Neural progenitor cell (in vitro differentiated cells): Measurements from ENCODE around the gene PLD5. TPM values are rescaled to one million over a fixed set of nuclear protein-coding genes. Genes with fewer than 3 reads are reported as not detected.

Source experiments
- DNase-seq: peaks from one replicate; pipeline ENCODE4 v3.0.0-alpha.2; 2016; ENCODE audit warnings: low spot score
- H2AFZ ChIP-seq: fragments of 200-600 bp; sonication (generic); replicated peaks from 2 replicates; pipeline ENCODE4 v1.6.1; 2016; ENCODE audit warnings: antibody characterized with exemption
- H3F3A ChIP-seq: fragments of 200-600 bp; sonication (generic); 2 replicates; pipeline ENCODE4 v1.6.1; 2016; ENCODE audit warnings: antibody characterized with exemption, low read depth
- H3K27ac ChIP-seq: fragments of 200-600 bp; sonication (generic); 2 replicates; pipeline ENCODE4 v1.5.1; 2016; ENCODE audit warnings: mild to moderate bottlenecking
- H3K27me3 ChIP-seq: fragments of 200-600 bp; sonication (generic); 2 replicates; pipeline ENCODE4 v1.6.1; 2016; ENCODE audit warnings: mild to moderate bottlenecking, moderate library complexity
- H3K36me3 ChIP-seq: fragments of 200-600 bp; sonication (generic); 2 replicates; pipeline ENCODE4 v1.5.1; 2016
- H3K4me1 ChIP-seq: fragments of 200-600 bp; sonication (generic); 2 replicates; pipeline ENCODE4 v1.6.1; 2016; ENCODE audit warnings: mixed run types
- H3K4me2 ChIP-seq: fragments of 200-600 bp; sonication (generic); 2 replicates; pipeline ENCODE4 v1.6.1; 2016
- H3K4me3 ChIP-seq: fragments of 200-600 bp; sonication (generic); 2 replicates; pipeline ENCODE4 v1.5.1; 2016
- H3K79me2 ChIP-seq: fragments of 200-600 bp; sonication (generic); 2 replicates; pipeline ENCODE4 v1.6.1; 2016; ENCODE audit warnings: low read depth
- H3K9ac ChIP-seq: fragments of 200-600 bp; sonication (generic); 2 replicates; pipeline ENCODE4 v1.6.1; 2016
- H3K9me3 ChIP-seq: fragments of 200-600 bp; sonication (generic); 2 replicates; pipeline ENCODE4 v1.5.1; 2016; ENCODE audit warnings: low read depth
- H4K20me1 ChIP-seq: fragments of 200-600 bp; sonication (generic); 2 replicates; pipeline ENCODE4 v1.6.1; 2016; ENCODE audit warnings: low read depth
- H3K27ac Mint-ChIP-seq: 3 replicates; pipeline ENCODE4 v1.8.0; 2021; ENCODE audit warnings: mixed read lengths
- H3K27me3 Mint-ChIP-seq: 2 replicates; pipeline ENCODE4 v1.8.0; 2022; ENCODE audit warnings: low read depth, mild to moderate bottlenecking, inconsistent platforms, moderate library complexity, mixed read lengths; ENCODE audit not compliant: insufficient read depth
- H3K36me3 Mint-ChIP-seq: 3 replicates; pipeline ENCODE4 v1.8.0; 2021; ENCODE audit warnings: mixed read lengths
- H3K4me1 Mint-ChIP-seq: 3 replicates; pipeline ENCODE4 v1.8.0; 2021; ENCODE audit warnings: mixed read lengths
- H3K4me3 Mint-ChIP-seq: 3 replicates; pipeline ENCODE4 v1.8.0; 2021; ENCODE audit warnings: mild to moderate bottlenecking, moderate library complexity, mixed read lengths
- H3K9me3 Mint-ChIP-seq: 3 replicates; pipeline ENCODE4 v1.8.0; 2020; ENCODE audit warnings: mixed read lengths
- CTCF ChIP-seq: fragments of 200-600 bp; sonication (generic); IDR thresholded peaks from 2 replicates; pipeline ENCODE4 v1.5.1; 2017; ENCODE audit warnings: antibody characterized with exemption, mild to moderate bottlenecking
- EZH2 ChIP-seq: fragments of 200-600 bp; sonication (generic); IDR thresholded peaks from 2 replicates; pipeline ENCODE4 v1.6.1; 2017; ENCODE audit warnings: antibody characterized with exemption, mild to moderate bottlenecking, moderate library complexity
- EZH2phosphoT487 ChIP-seq: fragments of 200-600 bp; sonication (generic); IDR thresholded peaks from 2 replicates; pipeline ENCODE4 v1.6.1; 2017; ENCODE audit warnings: antibody characterized with exemption
- total RNA-seq: library from RNA; depleted of rRNA; stranded (reverse); fragments of >200 nt; gene quantifications from 2 replicates; pipeline ENCODE4 v1.2.3, GENCODE V29; 2015; ENCODE audit warnings: low replicate concordance

The PLD5 gene
- total RNA-seq, 1 donor from 2014 or later, result 1.8 TPM

GRCh38 chr1:242086093-242086492, 438.4 kb downstream of the PLD5 start:
- no peaks in the 10 kb centered on the region for H4K20me1 ChIP-seq
- peak; percentile 46 for DNase-seq
- no peaks in the 10 kb centered on the region for H3K79me2 ChIP-seq
- Mint-ChIP-seq H3K4me3 (no peak overlapping the region), H3K27ac (no peak overlapping the region), H3K4me1 (no peaks in the 10 kb centered on the region), H3K9me3 (no peaks in the 10 kb centered on the region), H3K27me3 (peaks cover 2% of the 10 kb centered on the region), H3K36me3 (no peaks in the 10 kb centered on the region)
- H3K27ac ChIP-seq, result no peak overlapping the region
- H3K4me3 ChIP-seq, result no peak overlapping the region
- H3K9ac ChIP-seq, result no peak overlapping the region
- TF ChIP-seq CTCF (no peak), EZH2 (no peak), EZH2phosphoT487 (no peak)
- H3F3A ChIP-seq, result no peaks in the 10 kb centered on the region
- peak overlapping the region; percentile 48 for H3K4me2 ChIP-seq
- H3K4me1 ChIP-seq, result peaks cover 13% of the 10 kb centered on the region
- H2AFZ ChIP-seq, result peak overlapping the region; percentile 76
- no peaks in the 10 kb centered on the region for H3K36me3 ChIP-seq
- no peaks in the 10 kb centered on the region for H3K27me3 ChIP-seq
- H3K9me3 ChIP-seq, result no peaks in the 10 kb centered on the region

GRCh38 chr1:242083742-242084141, 440.8 kb downstream of the PLD5 start:
- Histone ChIP-seq H3K4me1 (peaks cover 13% of the 10 kb centered on the region), H4K20me1 (no peaks in the 10 kb centered on the region), H2AFZ (no peak overlapping the region), H3K36me3 (no peaks in the 10 kb centered on the region), H3F3A (no peaks in the 10 kb centered on the region), H3K27ac (no peak overlapping the region), H3K27me3 (no peaks in the 10 kb centered on the region), H3K4me2 (no peak overlapping the region), H3K9ac (no peak overlapping the region), H3K9me3 (no peaks in the 10 kb centered on the region), H3K4me3 (no peak overlapping the region), H3K79me2 (no peaks in the 10 kb centered on the region)
- no peaks in the 10 kb centered on the region for H3K36me3 Mint-ChIP-seq
- DNase-seq, result no peak
- H3K27ac Mint-ChIP-seq, result no peak overlapping the region
- TF ChIP-seq EZH2phosphoT487 (no peak), CTCF (no peak), EZH2 (no peak)
- peaks cover 2% of the 10 kb centered on the region for H3K27me3 Mint-ChIP-seq
- no peaks in the 10 kb centered on the region for H3K9me3 Mint-ChIP-seq
- H3K4me1 Mint-ChIP-seq, result no peaks in the 10 kb centered on the region
- no peak overlapping the region for H3K4me3 Mint-ChIP-seq

DNA sequence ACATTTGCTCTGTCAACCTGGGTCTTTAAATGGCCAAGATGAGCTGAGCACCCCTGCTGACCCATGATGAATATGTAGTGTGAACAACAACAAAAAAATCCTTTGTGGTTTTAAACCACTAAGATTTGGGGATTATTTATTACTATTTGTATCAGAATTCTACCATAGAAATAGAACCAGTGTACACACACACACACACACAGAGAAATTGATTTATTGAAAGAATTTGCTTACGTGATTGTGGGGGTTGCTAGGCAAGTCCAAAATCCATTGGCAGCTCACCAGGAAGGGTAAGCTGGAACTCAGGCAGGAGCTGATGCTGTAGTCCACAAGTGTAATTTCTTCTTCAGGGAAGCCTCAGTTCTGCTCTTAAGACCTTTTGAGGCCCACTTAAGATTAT, 443.1 kb downstream of the PLD5 start:
- no peaks in the 10 kb centered on the region for H3K9me3 Mint-ChIP-seq

More for the DNA sequence above, 443.1 kb downstream of the PLD5 start:
- no peak for DNase-seq
- no peak overlapping the region for H3K27ac ChIP-seq
- peaks cover 10% of the 10 kb centered on the region for H3K4me1 ChIP-seq
- H3K4me2 ChIP-seq, result no peak overlapping the region
- no peaks in the 10 kb centered on the region for H3K36me3 ChIP-seq
- no peak overlapping the region for H3K9ac ChIP-seq
- H3K9me3 ChIP-seq, result no peaks in the 10 kb centered on the region
- H4K20me1 ChIP-seq, result no peaks in the 10 kb centered on the region
- no peaks in the 10 kb centered on the region for H3K27me3 ChIP-seq
- Mint-ChIP-seq H3K27me3 (peaks cover 1% of the 10 kb centered on the region), H3K36me3 (no peaks in the 10 kb centered on the region), H3K4me1 (no peaks in the 10 kb centered on the region), H3K4me3 (no peak overlapping the region), H3K27ac (no peak overlapping the region)
- H3F3A ChIP-seq, result no peaks in the 10 kb centered on the region
- no peak overlapping the region for H2AFZ ChIP-seq
- no peaks in the 10 kb centered on the region for H3K79me2 ChIP-seq
- TF ChIP-seq CTCF (no peak), EZH2 (no peak), EZH2phosphoT487 (no peak)
- no peak overlapping the region for H3K4me3 ChIP-seq
